Measurements from ENCODE around the gene PRKN.

GRCh38 chr6:161477876-161478425, 1249.6 kb downstream of the PRKN start:
- no peak for TF ChIP-seq CTCF (conservative IDR thresholded peaks at IDR 0.05)
- TF ChIP-seq EZH2 (IDR thresholded peaks at IDR 0.05; ENCODE audit: low read depth) = no peak
